ENCODE measurements around the gene RPS6KA4. TPM values are rescaled to one million over a fixed set of nuclear protein-coding genes. Genes with fewer than 3 reads are reported as not detected.

Gene RPS6KA4
- total RNA-seq, 5 donors from 2014 or later (not counting 1 experiment from before 2014, with no cell fraction given) = 16.5 to 48.7 (median 43.7) TPM

Other genes with a start within 250 kb of the RPS6KA4 start
- gene MACROD1, start 193.0 kb upstream of the RPS6KA4 start, total RNA-seq = 10 to 100 TPM in 3 of 5 donors, 1 to 10 TPM in 2; 6.0 to 14.8 (median 10.4) TPM
- 100 to 1,000 TPM in 3 of 5 donors, 10 to 100 TPM in 2; 61.1 to 133 (median 107) TPM for gene STIP1, start 173.0 kb upstream of the RPS6KA4 start, total RNA-seq
- 100 to 1,000 TPM; 115 to 184 (median 161) TPM for gene FERMT3, start 152.4 kb upstream of the RPS6KA4 start, total RNA-seq
- 10 to 100 TPM; 16.1 to 48.3 (median 40.2) TPM for gene TRPT1, start 133.0 kb upstream of the RPS6KA4 start, total RNA-seq
- gene NUDT22, start 132.9 kb upstream of the RPS6KA4 start, total RNA-seq = 100 to 1,000 TPM in 1 of 5 donors, 10 to 100 TPM in 4; 49.7 to 108 (median 97.5) TPM
- gene DNAJC4, start 128.6 kb upstream of the RPS6KA4 start, total RNA-seq = 10 to 100 TPM; 46.2 to 64.7 (median 51.4) TPM
- 10 to 100 TPM; 47.9 to 80.7 (median 76.0) TPM for gene VEGFB, start 124.6 kb upstream of the RPS6KA4 start, total RNA-seq
- 10 to 100 TPM; 17.9 to 53.0 (median 42.9) TPM for gene FKBP2, start 118.1 kb upstream of the RPS6KA4 start, total RNA-seq
- gene PPP1R14B, start 112.2 kb upstream of the RPS6KA4 start, total RNA-seq = 100 to 1,000 TPM in 1 of 5 donors, 10 to 100 TPM in 4; 31.2 to 143 (median 88.1) TPM
- 10 to 100 TPM in 3 of 5 donors, 1 to 10 TPM in 2; 3.6 to 14.9 (median 11.2) TPM for gene PLCB3, start 107.6 kb upstream of the RPS6KA4 start, total RNA-seq
- 10 to 100 TPM; 17.5 to 37.7 (median 29.1) TPM for gene BAD, start 74.5 kb upstream of the RPS6KA4 start, total RNA-seq
- 10 to 100 TPM; 31.0 to 39.8 (median 34.2) TPM for gene GPR137, start 73.3 kb upstream of the RPS6KA4 start, total RNA-seq
- under 1 TPM in 3 of 5 donors, not detected in 2; 0.22 to 0.35 (median 0.33) TPM for gene KCNK4, start 67.9 kb upstream of the RPS6KA4 start, total RNA-seq
- gene CATSPERZ, start 58.8 kb upstream of the RPS6KA4 start, total RNA-seq = under 1 TPM in 1 of 5 donors, not detected in 4; 0.40 TPM
- gene ESRRA, start 53.6 kb upstream of the RPS6KA4 start, total RNA-seq = 10 to 100 TPM; 20.2 to 43.1 (median 39.7) TPM
- gene TRMT112, start 41.6 kb upstream of the RPS6KA4 start, total RNA-seq = 100 to 1,000 TPM; 104 to 177 (median 151) TPM
- 10 to 100 TPM; 35.8 to 86.7 (median 71.7) TPM for gene PRDX5, start 41.0 kb upstream of the RPS6KA4 start, total RNA-seq
- gene CCDC88B, start 19.0 kb upstream of the RPS6KA4 start, total RNA-seq = 100 to 1,000 TPM; 132 to 144 (median 133) TPM
- gene SLC22A11, start 196.8 kb downstream of the RPS6KA4 start, total RNA-seq = not detected
- gene SLC22A12, start 232.1 kb downstream of the RPS6KA4 start, total RNA-seq = not detected

All from T-cell (primary cell).